Lower leg skin (tissue), 3 donors: Measurements from ENCODE around the gene TMEM52B.

Experiments used
- POLR2A ChIP-seq, 2 donors: fragments of 450-650 bp; IDR thresholded peaks; one replicate each; pipeline ENCODE4 v1.6.1; 2016 to 2017; ENCODE audit warnings: antibody characterized with exemption in 2 of 2, mild to moderate bottlenecking in 1 of 2, moderate library complexity in 1 of 2
- TF ChIP-seq, protein P1 (sequence below), 3 donors: fragments of 450-650 bp; IDR thresholded peaks; one replicate each; pipeline ENCODE4 v1.5.1; 2016; ENCODE audit warnings: antibody characterized with exemption in 3 of 3, mild to moderate bottlenecking in 3 of 3, moderate library complexity in 2 of 3

DNA sequence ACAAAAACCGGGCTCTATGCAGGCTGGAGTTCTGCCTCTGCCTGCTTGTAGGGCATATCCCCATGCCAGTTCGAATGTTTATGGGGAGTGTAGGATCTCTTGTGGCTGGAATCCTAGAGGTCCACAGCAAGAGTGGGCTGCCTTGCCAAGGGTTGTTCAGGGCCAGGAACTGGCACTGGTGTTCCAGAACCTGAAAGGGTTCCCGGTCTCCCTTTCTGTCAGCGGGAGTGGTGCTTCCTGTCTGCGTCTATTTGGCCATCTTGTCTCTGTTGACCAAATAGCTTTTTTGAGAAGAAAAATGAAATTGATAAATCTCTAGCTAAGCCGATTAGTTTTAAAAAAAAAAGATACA, 24.7 kb upstream of the TMEM52B start:
- TF ChIP-seq, protein P1, sequence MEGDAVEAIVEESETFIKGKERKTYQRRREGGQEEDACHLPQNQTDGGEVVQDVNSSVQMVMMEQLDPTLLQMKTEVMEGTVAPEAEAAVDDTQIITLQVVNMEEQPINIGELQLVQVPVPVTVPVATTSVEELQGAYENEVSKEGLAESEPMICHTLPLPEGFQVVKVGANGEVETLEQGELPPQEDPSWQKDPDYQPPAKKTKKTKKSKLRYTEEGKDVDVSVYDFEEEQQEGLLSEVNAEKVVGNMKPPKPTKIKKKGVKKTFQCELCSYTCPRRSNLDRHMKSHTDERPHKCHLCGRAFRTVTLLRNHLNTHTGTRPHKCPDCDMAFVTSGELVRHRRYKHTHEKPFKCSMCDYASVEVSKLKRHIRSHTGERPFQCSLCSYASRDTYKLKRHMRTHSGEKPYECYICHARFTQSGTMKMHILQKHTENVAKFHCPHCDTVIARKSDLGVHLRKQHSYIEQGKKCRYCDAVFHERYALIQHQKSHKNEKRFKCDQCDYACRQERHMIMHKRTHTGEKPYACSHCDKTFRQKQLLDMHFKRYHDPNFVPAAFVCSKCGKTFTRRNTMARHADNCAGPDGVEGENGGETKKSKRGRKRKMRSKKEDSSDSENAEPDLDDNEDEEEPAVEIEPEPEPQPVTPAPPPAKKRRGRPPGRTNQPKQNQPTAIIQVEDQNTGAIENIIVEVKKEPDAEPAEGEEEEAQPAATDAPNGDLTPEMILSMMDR (IDR thresholded peaks at IDR 0.05) = no peak
- no peak for TF ChIP-seq POLR2A (IDR thresholded peaks at IDR 0.05)
